Measurements from ENCODE around the gene PTPRG.

Gene PTPRG

DNA sequence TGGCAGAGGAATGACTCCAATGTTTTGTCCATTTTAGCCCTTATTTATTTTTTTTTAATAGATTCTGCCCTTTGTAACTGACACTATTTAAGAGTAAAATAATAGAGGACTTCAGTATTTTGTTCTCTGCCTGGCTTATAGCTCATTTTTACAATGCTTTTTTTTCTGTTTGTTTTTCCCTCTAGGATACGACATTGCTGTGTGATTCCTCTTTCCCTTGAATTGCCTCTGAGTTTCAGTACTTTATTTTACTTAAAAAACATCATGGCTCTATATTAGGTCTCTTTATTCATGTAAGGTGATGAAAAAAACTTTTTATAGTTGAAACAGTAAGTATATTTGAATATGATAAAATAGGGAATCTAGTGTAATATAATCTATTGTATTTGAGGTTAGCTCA is 179.1 kb downstream of the PTPRG start:
- Histone ChIP-seq H3K27me3 (ENCODE audit: insufficient read depth, low read length, poor library complexity, severe bottlenecking) (no peaks in the 10 kb centered on the region), H2AFZ (ENCODE audit: low read length) (no peak overlapping the region), H3F3A (ENCODE audit: low read depth) (no peaks in the 10 kb centered on the region), H3K9me2 (replicated peaks; ENCODE audit: low read depth, low read length) (no peaks in the 10 kb centered on the region), H3K79me2 (ENCODE audit: insufficient read depth, low read length) (no peaks in the 10 kb centered on the region), H3K9me3 (ENCODE audit: insufficient read depth, low read depth, low read length) (no peaks in the 10 kb centered on the region), H3K4me2 (ENCODE audit: low read depth, low read length, poor library complexity, severe bottlenecking) (no peak overlapping the region), H4K20me1 (ENCODE audit: insufficient read depth, low read length, poor library complexity, severe bottlenecking) (no peaks in the 10 kb centered on the region), H3K36me3 (ENCODE audit: insufficient read depth, low read length) (no peaks in the 10 kb centered on the region), H3K4me3 (ENCODE audit: low read length, poor library complexity, severe bottlenecking) (no peak overlapping the region), H3K9ac (ENCODE audit: low read depth, low read length, poor library complexity, severe bottlenecking) (no peak overlapping the region), H3K4me1 (ENCODE audit: insufficient read depth, low read length, poor library complexity, severe bottlenecking) (peaks cover 1% of the 10 kb centered on the region)
- TF ChIP-seq, protein P1, sequence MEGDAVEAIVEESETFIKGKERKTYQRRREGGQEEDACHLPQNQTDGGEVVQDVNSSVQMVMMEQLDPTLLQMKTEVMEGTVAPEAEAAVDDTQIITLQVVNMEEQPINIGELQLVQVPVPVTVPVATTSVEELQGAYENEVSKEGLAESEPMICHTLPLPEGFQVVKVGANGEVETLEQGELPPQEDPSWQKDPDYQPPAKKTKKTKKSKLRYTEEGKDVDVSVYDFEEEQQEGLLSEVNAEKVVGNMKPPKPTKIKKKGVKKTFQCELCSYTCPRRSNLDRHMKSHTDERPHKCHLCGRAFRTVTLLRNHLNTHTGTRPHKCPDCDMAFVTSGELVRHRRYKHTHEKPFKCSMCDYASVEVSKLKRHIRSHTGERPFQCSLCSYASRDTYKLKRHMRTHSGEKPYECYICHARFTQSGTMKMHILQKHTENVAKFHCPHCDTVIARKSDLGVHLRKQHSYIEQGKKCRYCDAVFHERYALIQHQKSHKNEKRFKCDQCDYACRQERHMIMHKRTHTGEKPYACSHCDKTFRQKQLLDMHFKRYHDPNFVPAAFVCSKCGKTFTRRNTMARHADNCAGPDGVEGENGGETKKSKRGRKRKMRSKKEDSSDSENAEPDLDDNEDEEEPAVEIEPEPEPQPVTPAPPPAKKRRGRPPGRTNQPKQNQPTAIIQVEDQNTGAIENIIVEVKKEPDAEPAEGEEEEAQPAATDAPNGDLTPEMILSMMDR (conservative IDR thresholded peaks at IDR 0.05; ENCODE audit: low read length), result no peak
- no peak for TF ChIP-seq EZH2phosphoT487 (IDR thresholded peaks at IDR 0.05; ENCODE audit: borderline replicate concordance)

DNA sequence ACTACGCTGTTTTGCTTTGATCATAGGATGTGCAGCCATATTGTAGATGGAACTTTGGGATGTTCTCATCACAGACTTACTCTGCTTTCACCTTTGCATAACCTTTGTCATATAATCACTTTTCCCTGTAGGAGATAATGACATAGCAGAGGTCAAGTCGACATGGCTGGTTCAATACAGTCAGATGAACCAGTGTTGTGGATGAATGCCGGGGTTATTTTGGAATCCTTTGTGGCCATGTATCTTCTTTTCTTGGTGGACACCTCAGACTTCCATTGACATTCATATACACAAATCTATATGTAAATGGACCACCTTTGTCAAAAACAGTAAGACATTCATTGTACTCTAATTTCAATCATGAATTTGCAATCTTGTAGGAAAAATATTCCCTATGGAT is 180.2 kb downstream of the PTPRG start:
- no peaks in the 10 kb centered on the region for H3K36me3 ChIP-seq (ENCODE audit: insufficient read depth, low read length)
- no peaks in the 10 kb centered on the region for H4K20me1 ChIP-seq (ENCODE audit: insufficient read depth, low read length, poor library complexity, severe bottlenecking)
- no peak overlapping the region for H3K4me3 ChIP-seq (ENCODE audit: low read length, poor library complexity, severe bottlenecking)
- H3K27me3 ChIP-seq (ENCODE audit: insufficient read depth, low read length, poor library complexity, severe bottlenecking), result no peaks in the 10 kb centered on the region
- no peak overlapping the region for H3K9ac ChIP-seq (ENCODE audit: low read depth, low read length, poor library complexity, severe bottlenecking)
- H3K4me1 ChIP-seq (ENCODE audit: insufficient read depth, low read length, poor library complexity, severe bottlenecking), result no peaks in the 10 kb centered on the region
- no peaks in the 10 kb centered on the region for H3K9me2 ChIP-seq (replicated peaks; ENCODE audit: low read depth, low read length)
- no peaks in the 10 kb centered on the region for H3K9me3 ChIP-seq (ENCODE audit: insufficient read depth, low read depth, low read length)
- H3K79me2 ChIP-seq (ENCODE audit: insufficient read depth, low read length), result no peaks in the 10 kb centered on the region
- no peaks in the 10 kb centered on the region for H3F3A ChIP-seq (ENCODE audit: low read depth)
- no peak for TF ChIP-seq EZH2phosphoT487 (IDR thresholded peaks at IDR 0.05; ENCODE audit: borderline replicate concordance)
- TF ChIP-seq, protein P1 (conservative IDR thresholded peaks at IDR 0.05; ENCODE audit: low read length), result no peak
- no peak overlapping the region for H3K4me2 ChIP-seq (ENCODE audit: low read depth, low read length, poor library complexity, severe bottlenecking)
- H2AFZ ChIP-seq (ENCODE audit: low read length), result no peak overlapping the region

DNA sequence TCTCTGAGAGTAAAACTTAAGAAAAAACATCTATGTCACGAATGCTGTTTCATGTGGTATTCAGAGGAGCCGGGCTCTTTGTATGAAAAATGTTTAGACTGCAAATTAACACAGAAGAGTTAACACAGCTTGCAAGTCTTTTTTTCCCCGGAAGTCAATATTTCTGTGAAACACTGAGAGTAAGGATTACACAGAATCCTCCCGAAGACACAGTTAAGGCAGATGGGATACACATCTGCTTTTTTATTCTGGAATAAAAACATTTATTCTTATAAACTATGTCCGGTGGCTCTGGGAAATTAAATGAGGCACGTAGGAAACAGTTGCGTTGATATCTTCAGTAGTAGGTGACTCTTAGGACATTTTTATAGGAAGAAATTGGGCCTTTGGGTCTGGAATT is 180.6 kb downstream of the PTPRG start:
- no peaks in the 10 kb centered on the region for H3K27me3 ChIP-seq (ENCODE audit: insufficient read depth, low read length, poor library complexity, severe bottlenecking)
- H3F3A ChIP-seq (ENCODE audit: low read depth), result no peaks in the 10 kb centered on the region
- no peaks in the 10 kb centered on the region for H3K9me2 ChIP-seq (replicated peaks; ENCODE audit: low read depth, low read length)
- H4K20me1 ChIP-seq (ENCODE audit: insufficient read depth, low read length, poor library complexity, severe bottlenecking), result no peaks in the 10 kb centered on the region
- H3K4me1 ChIP-seq (ENCODE audit: insufficient read depth, low read length, poor library complexity, severe bottlenecking), result no peaks in the 10 kb centered on the region
- no peaks in the 10 kb centered on the region for H3K9me3 ChIP-seq (ENCODE audit: insufficient read depth, low read depth, low read length)
- TF ChIP-seq, protein P1 (conservative IDR thresholded peaks at IDR 0.05; ENCODE audit: low read length), result no peak
- TF ChIP-seq EZH2phosphoT487 (IDR thresholded peaks at IDR 0.05; ENCODE audit: borderline replicate concordance), result no peak
- H3K4me2 ChIP-seq (ENCODE audit: low read depth, low read length, poor library complexity, severe bottlenecking), result no peak overlapping the region
- H3K9ac ChIP-seq (ENCODE audit: low read depth, low read length, poor library complexity, severe bottlenecking), result no peak overlapping the region
- no peak overlapping the region for H3K4me3 ChIP-seq (ENCODE audit: low read length, poor library complexity, severe bottlenecking)
- no peak overlapping the region for H2AFZ ChIP-seq (ENCODE audit: low read length)
- H3K36me3 ChIP-seq (ENCODE audit: insufficient read depth, low read length), result no peaks in the 10 kb centered on the region
- H3K79me2 ChIP-seq (ENCODE audit: insufficient read depth, low read length), result no peaks in the 10 kb centered on the region

All from Loucy (cell line).